Thyroid gland (tissue), 4 donors: ENCODE measurements around the gene ESRRB. TPM values are rescaled to one million over a fixed set of nuclear protein-coding genes. Genes with fewer than 3 reads are reported as not detected.
A peak's percentile ranks its signal among the peaks of the same experiment; 100 is the strongest.

Experiments
- DNase-seq, 2 donors: peaks; one replicate each; pipeline ENCODE4 v3.0.0-alpha.2; 2019
- H3K27ac ChIP-seq, 3 donors: fragments of 200-600 bp; sonication (generic); 1 replicate in 2 of 3; 2 replicates in 1 of 3; pipeline ENCODE4 v1.5.1; 2016 to 2019; ENCODE audit warnings: mild to moderate bottlenecking in 1 of 3, moderate library complexity in 1 of 3
- H3K27me3 ChIP-seq: fragments of 200-600 bp; sonication (generic); one replicate; pipeline ENCODE4 v1.5.1; 2019
- H3K36me3 ChIP-seq, 2 donors: fragments of 200-600 bp; sonication (generic); one replicate each; pipeline ENCODE4 v1.5.1; 2016 to 2019
- H3K4me1 ChIP-seq, 2 donors: fragments of 200-600 bp; sonication (generic); one replicate each; pipeline ENCODE4 v1.5.1; 2017 to 2019
- H3K4me3 ChIP-seq, 3 donors: fragments of 200-600 bp; sonication (generic); replicated peaks in 1 of 3; 1 replicate in 2 of 3; 2 replicates in 1 of 3; pipeline ENCODE4 v1.5.1; 2016; ENCODE audit warnings: mild to moderate bottlenecking in 1 of 3
- H3K9me3 ChIP-seq: fragments of 200-600 bp; sonication (generic); one replicate; pipeline ENCODE4 v1.5.1; 2017
- POLR2A ChIP-seq, 2 donors: fragments of 450-650 bp; IDR thresholded peaks; one replicate each; pipeline ENCODE4 v1.6.1; 2017; ENCODE audit warnings: antibody characterized with exemption in 2 of 2, mild to moderate bottlenecking in 2 of 2, moderate library complexity in 1 of 2
- WGBS, 2 donors: methylation state at CpG; one replicate each; pipeline ENCODE4 v1.1.5; 2017; 5-methylcytosine and 5-hydroxymethylcytosine counted together
- intact Hi-C: fragments of 100-400 bp; cut with DNase I; formaldehyde crosslinking; loops from one replicate; pipeline ENCODE4 v1.15.1; 2023
- total RNA-seq, 4 donors: library from RNA; depleted of rRNA; stranded (reverse); fragments of >200 nt; gene quantifications; one replicate each; pipeline ENCODE4 v1.2.3, GENCODE V29; 2016
- TF ChIP-seq, protein P1 (sequence below), 6 experiments: fragments of 200-600 bp in 3 of 6; fragments of 450-650 bp in 3 of 6; sonication (generic) in 3 of 6; IDR thresholded peaks; one replicate each; pipeline ENCODE4 v1.5.1; 2016 to 2019; ENCODE audit warnings: antibody characterized with exemption in 6 of 6, mild to moderate bottlenecking in 2 of 6, inconsistent platforms in 1 of 6, moderate library complexity in 1 of 6

The ESRRB gene
- total RNA-seq, 4 donors from 2014 or later = not detected

DNA sequence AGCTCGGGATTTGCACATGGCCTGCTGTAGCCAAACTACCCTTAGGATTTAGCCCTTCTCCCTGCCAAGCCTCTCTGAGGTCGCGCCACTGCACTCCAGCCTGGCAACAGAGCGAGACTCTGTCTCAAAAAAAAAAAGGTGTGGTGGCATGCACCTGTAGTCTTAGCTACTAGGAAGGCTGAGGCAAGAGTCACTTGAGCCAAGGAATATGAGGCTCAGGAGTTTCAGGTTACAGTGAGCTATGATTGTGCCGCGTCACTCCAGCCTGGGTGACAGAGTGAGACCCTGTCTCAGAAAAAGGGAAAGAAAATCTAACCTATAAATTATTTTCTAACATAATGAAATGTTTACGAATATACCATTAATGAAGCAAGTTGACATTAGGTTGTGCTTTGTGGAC is 29.7 kb downstream of the ESRRB start:
- no peak overlapping the region for H3K27ac ChIP-seq
- DNase-seq = no peak
- H3K4me3 ChIP-seq = no peak overlapping the region
- intact Hi-C loops = no loop called here
- H3K4me1 ChIP-seq = no peaks in the 10 kb centered on the region
- TF ChIP-seq, protein P1, sequence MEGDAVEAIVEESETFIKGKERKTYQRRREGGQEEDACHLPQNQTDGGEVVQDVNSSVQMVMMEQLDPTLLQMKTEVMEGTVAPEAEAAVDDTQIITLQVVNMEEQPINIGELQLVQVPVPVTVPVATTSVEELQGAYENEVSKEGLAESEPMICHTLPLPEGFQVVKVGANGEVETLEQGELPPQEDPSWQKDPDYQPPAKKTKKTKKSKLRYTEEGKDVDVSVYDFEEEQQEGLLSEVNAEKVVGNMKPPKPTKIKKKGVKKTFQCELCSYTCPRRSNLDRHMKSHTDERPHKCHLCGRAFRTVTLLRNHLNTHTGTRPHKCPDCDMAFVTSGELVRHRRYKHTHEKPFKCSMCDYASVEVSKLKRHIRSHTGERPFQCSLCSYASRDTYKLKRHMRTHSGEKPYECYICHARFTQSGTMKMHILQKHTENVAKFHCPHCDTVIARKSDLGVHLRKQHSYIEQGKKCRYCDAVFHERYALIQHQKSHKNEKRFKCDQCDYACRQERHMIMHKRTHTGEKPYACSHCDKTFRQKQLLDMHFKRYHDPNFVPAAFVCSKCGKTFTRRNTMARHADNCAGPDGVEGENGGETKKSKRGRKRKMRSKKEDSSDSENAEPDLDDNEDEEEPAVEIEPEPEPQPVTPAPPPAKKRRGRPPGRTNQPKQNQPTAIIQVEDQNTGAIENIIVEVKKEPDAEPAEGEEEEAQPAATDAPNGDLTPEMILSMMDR (IDR thresholded peaks at IDR 0.05) = no peak
- TF ChIP-seq POLR2A (IDR thresholded peaks at IDR 0.05) = no peak
- H3K27me3 ChIP-seq = no peaks in the 10 kb centered on the region
- no peaks in the 10 kb centered on the region for H3K9me3 ChIP-seq
- 86 to 88% methylated on average over 7 of the region's 7 CpGs for WGBS, 2 donors
- no peaks in the 10 kb centered on the region for H3K36me3 ChIP-seq

GRCh38 chr14:76407449-76408150 is 31.7 kb downstream of the ESRRB start:
- H3K36me3 ChIP-seq = no peaks in the 10 kb centered on the region
- H3K9me3 ChIP-seq = no peaks in the 10 kb centered on the region
- intact Hi-C loops = no loop called here
- TF ChIP-seq, protein P1 (IDR thresholded peaks at IDR 0.05) = no peak
- no peaks in the 10 kb centered on the region for H3K27me3 ChIP-seq
- no peak overlapping the region for H3K27ac ChIP-seq
- 65 to 66% methylated on average over 8 to 9 of the region's 9 CpGs for WGBS, 2 donors
- DNase-seq = peak; percentile 15 to 50
- no peaks in the 10 kb centered on the region for H3K4me1 ChIP-seq
- no peak overlapping the region for H3K4me3 ChIP-seq

GRCh38 chr14:76408877-76409276 is 32.9 kb downstream of the ESRRB start:
- Histone ChIP-seq H3K4me1 (no peaks in the 10 kb centered on the region), H3K9me3 (no peaks in the 10 kb centered on the region), H3K27me3 (no peaks in the 10 kb centered on the region), H3K36me3 (no peaks in the 10 kb centered on the region), H3K27ac (no peak overlapping the region), H3K4me3 (no peak overlapping the region)
- intact Hi-C loops = no loop called here
- no peak for TF ChIP-seq POLR2A (IDR thresholded peaks at IDR 0.05)
- TF ChIP-seq, protein P1 (IDR thresholded peaks at IDR 0.05) = no peak
- 90 to 100% methylated on average over 1 of the region's 1 CpG for WGBS, 2 donors
- DNase-seq = no peak

GRCh38 chr14:76412501-76412900 is 36.6 kb downstream of the ESRRB start:
- intact Hi-C loops = no loop called here
- H3K4me3 ChIP-seq = no peak overlapping the region
- no peak for TF ChIP-seq POLR2A (IDR thresholded peaks at IDR 0.05)
- TF ChIP-seq, protein P1 (IDR thresholded peaks at IDR 0.05) = no peak
- peaks cover 0 to 3% of the 10 kb centered on the region in 2 donors for H3K4me1 ChIP-seq
- no peaks in the 10 kb centered on the region for H3K27me3 ChIP-seq
- 62 to 64% methylated on average over 5 of the region's 5 CpGs for WGBS, 2 donors
- no peaks in the 10 kb centered on the region for H3K36me3 ChIP-seq
- DNase-seq = no peak
- no peak overlapping the region for H3K27ac ChIP-seq
- H3K9me3 ChIP-seq = no peaks in the 10 kb centered on the region

DNA sequence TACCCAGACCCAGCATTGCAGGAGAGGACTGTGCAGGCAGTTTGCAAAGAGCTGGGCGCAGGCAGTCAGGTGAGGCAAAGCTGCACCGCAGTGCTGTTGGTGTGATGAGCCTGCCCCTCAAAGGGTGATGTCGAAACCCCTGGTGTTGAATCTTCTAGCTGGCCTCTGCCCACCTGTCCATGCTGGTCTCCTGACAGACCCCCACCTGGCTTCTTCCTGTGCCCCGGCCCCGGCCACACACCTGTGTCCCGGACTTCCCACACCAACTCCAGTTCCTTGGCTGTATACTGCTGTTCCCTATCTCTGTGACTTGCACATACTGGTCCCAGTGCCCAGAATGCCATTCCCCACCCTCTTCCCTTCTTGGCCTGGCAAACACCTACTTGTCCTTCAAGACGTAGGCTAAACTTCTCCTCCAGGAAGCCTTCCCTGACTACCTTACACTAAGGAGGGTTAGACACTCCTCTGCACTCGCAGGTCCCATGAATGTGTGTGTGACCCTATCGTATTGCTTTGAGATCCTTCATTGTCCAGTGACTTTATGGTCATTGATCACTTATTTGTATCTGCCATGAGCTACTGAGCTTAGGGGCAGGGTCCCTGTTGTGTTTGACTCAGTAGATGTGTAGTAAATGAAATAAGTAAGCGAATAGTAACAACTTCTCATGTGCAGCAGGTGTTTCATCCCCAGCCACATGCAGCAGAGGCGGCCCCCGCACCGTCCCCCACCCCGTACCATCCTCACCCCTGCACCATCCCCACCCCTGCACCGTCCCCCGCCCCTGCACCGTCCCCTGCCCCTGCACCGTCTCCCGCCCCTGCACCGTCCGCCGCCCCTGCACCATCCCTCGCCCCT is 37.4 kb downstream of the ESRRB start:
- Histone ChIP-seq H3K4me1 (peaks cover 0 to 3% of the 10 kb centered on the region in 2 donors), H3K9me3 (no peaks in the 10 kb centered on the region), H3K27me3 (no peaks in the 10 kb centered on the region), H3K4me3 (no peak overlapping the region), H3K36me3 (no peaks in the 10 kb centered on the region), H3K27ac (no peak overlapping the region)
- 61 to 77% methylated on average over 12 to 14 of the region's 23 CpGs for WGBS, 2 donors
- no peak for DNase-seq
- intact Hi-C loops = no loop called here
- TF ChIP-seq, protein P1 (IDR thresholded peaks at IDR 0.05) = no peak
- no peak for TF ChIP-seq POLR2A (IDR thresholded peaks at IDR 0.05)
